NCI-H2227 (cell line): ENCODE data around the gene AKR1B15.
A peak's percentile ranks its signal among the peaks of the same experiment; 100 is the strongest.
"Not testable (repeated sequence)": the region's sequence is repeated elsewhere in the genome, so short reads cannot be mapped to it uniquely, and the experiment has no call there.

ENCODE experiments used
- DNase-seq: peaks from one replicate; lab custom pipeline; 2025; ENCODE audit not compliant: unreplicated experiment; lab: John Stamatoyannopoulos, UW

Gene AKR1B15

GRCh38 chr7:134548877-134549276, at the start of gene AKR1B15:
AKR1B15 (plus strand) TSS chr7:134549110; CDS start chr7:134564620, 15,510 bp downstream.
- DNase-seq, result no peak

- no peak for DNase-seq
Measured at GRCh38 chr7:134500406-134500805, 48.5 kb upstream of the AKR1B15 start.

DNA sequence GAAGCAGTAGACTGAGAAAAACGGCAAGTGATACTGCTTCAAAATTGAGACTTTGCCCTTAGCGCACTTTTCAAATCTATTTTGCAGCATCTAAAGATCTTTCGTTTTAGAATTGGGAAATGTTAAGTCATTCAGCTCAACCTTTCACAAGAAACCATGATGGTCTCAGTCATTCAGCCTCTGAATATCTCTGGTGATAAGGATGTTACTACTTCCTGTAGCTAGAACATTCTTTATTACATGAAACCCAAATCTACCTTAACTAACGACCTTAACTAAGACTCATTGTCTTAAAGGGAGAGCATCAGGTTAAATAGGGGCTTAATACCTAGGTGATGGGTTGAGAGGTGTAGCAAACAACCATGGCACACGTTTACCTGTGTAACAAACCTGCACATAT, 47.9 kb upstream of the AKR1B15 start:
- no peak for DNase-seq

DNA sequence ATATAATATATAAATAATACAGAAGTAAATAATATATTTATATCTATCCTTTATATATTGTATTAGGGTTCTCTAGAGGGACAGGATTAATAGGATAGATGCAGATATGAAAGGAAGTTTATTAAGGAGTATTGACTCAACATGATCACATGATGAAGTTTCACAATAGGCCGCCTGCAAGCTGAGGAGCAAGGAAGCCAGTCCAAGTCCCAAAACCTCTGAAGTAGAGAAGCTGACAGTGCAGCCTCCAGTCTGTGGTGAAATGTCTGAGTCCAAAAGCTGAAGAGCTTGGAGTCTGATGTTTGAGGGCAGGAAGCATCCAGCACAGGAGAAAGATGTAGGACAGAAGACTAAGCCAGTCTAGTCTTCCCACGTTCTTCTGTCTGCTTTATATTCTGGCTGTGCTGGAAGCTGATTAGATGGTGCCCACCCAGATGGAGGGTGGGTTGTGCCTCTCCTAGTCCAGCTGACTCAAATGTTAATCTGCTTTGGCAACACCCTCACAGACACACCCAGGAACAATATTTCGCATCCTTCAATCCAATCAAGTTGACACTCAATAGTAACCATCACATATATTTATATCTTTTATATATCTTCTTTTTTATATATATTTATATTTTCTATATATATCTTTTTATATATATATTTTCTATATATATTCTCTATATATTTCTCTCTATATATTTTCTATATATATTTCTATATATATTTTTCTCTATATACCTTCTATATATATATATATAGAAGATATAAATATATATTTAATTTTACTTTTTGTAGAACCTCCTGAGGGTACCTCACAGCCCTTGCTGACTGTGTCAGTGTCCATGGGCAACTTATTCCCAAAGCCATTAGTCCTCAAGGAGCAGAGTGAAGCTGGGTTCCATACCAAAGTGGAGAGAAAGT, 46.2 kb upstream of the AKR1B15 start:
- DNase-seq, result no peak

DNA sequence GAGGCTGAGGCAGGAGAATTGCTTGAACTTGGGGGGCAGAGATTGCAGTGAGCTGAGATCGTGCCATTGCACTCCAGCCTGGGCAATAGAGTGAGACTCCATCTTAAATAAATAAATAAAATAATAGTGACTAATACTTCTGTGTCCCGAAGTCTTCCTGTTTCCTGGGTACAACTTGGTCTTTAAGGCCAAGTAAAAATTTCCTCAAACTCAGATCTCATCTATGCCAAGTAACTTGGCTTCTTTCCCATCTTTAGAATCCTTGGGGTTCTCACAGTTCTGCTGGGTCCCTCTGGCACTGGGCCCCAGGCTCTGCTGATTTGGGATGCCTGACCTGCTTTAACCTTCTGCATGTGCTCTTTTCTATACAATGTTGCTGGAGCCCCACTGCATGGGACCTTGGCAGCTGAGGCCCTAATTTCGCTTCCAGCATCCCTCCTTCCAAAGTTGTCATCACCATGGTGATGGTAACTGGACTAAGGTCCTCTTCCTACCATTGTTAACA, 44.2 kb upstream of the AKR1B15 start:
- DNase-seq, result no peak

DNA sequence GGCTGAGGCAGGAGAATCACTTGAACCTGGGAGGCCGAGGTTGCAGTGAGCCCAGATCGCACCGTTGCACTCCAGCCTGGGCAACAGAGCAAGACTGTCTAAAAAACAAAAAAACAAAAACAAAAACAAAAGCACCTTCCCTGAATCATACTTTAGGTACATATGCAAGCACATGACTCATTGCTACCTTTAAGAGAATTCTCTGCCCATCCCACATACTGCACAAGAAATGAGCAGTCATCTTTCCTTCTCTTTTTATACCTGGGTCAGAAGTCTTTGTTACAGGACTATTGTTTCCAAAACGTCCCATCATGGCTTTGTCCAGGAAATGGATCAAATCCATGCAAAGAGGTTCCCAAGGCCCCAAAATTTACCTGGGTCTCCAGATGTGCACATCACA, 43.1 kb upstream of the AKR1B15 start:
- DNase-seq, result no peak

- no peak for DNase-seq
Measured at GRCh38 chr7:134509010-134509409, 39.9 kb upstream of the AKR1B15 start.

- no peak for DNase-seq
Measured at GRCh38 chr7:134510646-134511045, 38.3 kb upstream of the AKR1B15 start.

GRCh38 chr7:134512271-134512670, 36.6 kb upstream of the AKR1B15 start:
- DNase-seq, result no peak

DNA sequence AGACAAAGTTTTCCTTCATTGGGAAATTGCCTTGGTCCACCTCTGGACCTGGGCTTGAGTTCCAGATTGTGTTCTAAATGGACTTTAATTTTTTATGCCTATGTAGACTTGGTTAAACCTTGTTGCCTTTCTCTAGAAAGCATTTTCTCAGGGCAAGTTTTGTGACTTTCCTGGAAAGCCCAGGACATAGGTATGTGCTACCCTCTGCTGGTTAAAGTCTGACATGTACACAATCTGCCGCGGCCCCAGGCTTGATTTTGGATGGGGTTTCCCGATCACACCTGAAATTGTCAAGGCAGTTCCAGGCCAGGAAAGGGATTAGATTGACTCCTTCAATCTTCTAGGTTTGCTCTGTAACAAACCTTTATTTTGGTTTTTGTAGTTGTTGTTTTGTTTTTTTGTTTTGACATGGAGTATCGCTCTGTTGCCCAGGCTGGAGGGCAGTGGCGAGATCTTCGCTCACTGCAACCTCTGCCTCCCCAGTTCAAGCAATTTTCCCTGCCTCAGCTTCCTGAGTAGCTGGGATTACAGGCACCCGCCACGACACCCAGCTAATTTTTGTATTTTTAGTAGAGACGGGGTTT, 35.6 kb upstream of the AKR1B15 start:
- peak; percentile 61 for DNase-seq

- DNase-seq, result no peak
Measured at GRCh38 chr7:134514106-134514505, 34.8 kb upstream of the AKR1B15 start.

- peak; percentile 88 for DNase-seq
Measured at GRCh38 chr7:134514663-134515062, 34.2 kb upstream of the AKR1B15 start.

GRCh38 chr7:134515569-134516468, 33.1 kb upstream of the AKR1B15 start:
- DNase-seq, result no peak

DNA sequence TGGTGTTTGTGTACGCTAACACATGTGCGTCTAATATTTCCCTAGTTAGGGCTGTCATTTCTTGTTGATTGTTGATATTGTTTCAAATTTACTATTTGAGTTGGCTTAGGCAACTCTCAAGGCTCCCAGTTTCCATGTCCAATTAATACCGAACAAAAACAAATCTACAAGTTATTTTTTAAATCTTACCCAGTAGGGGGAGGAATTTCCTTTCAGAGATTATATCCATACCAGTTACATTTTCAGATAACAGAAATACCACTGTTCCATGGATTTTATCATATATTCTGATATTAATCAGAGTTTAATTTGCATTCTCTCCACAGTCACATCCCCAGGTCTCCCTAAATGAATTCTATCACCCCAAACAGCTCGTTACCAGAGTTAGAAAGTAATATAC, 28.8 kb upstream of the AKR1B15 start:
- DNase-seq, result no peak

DNA sequence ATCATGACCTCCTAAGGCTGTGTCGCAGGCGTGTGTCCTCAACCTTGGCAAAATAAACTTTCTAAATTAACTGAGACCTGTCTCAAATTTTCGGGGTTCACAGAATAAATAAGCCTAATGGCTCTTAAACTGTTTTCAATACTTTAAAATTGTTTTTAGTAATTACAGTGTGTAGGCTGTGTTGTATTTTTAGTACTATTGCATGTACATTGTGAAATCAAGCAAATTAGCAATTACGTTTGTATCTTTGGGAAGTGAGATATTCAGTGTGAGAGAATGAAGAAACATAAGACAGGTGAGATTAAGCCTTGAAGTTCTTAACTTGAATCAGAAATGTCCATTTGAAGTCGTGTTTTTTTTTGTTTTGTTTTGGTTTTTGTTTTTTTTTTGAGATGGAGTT, 26.3 kb upstream of the AKR1B15 start:
- no peak for DNase-seq

DNA sequence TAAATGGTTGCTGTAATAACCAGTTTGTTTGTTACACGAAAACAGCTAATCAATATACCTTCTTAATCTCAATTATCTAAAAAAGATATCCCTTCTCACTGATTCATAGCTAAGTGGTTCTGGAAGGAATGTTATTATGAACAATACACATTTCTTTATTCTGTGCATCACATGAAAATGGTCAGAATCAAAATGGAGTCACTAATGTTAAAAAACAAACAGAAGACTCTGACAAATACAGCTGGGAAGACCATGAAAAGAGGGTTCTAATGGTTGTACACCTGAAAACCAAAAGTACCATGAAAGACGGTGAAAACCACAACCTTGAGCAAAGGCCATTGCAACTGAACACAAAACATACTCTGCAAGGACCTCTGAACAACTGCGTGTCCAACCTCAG, 23.5 kb upstream of the AKR1B15 start:
- not testable (repeated sequence) for DNase-seq

GRCh38 chr7:134526552-134527248, 22.2 kb upstream of the AKR1B15 start:
- DNase-seq, result not testable (repeated sequence)

DNA sequence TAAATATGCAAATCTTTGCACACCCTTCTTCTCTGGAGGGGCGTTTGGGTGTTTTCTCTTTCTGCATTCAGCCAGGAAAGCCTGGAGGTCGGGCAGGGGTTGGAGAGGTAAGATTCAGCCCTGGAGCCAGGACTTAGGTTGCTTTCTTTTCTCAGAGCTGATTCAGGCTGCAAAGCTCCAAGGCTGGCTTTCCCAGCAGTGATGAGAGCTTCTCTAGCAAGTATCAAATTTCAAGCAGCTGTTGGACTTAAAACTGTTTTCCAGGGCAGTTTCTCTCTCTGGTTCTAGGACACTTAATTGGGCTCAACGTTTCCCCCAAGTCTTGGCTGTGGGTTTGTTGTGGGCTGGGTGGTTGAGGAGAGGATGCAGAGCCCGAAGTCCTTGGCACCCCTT, 20.9 kb upstream of the AKR1B15 start:
- no peak for DNase-seq

GRCh38 chr7:134528749-134529148, 20.2 kb upstream of the AKR1B15 start:
- no peak for DNase-seq

DNA sequence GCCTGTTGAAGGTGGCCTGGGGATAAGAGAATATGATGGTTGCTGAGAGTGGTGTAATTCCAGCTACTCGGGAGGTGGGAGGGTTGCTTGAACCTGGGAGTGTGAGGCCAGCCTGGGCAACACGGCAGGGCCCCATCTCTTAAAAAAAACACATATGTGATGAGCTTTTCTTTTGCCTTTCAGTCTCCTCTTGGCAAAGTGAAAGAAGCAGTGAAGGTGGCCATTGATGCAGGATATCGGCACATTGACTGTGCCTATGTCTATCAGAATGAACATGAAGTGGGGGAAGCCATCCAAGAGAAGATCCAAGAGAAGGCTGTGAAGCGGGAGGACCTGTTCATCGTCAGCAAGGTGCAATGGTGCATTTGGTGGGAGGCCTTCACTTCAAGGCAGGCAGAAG, 18.4 kb upstream of the AKR1B15 start:
- no peak for DNase-seq
